GM10266 (cell line): ENCODE measurements around the gene GRIK4.

Source experiments
- DNase-seq: peaks from one replicate; pipeline ENCODE4 v3.0.0; 2012; ENCODE audit errors: extremely low spot score
- CTCF ChIP-seq: IDR thresholded peaks from 2 replicates; pipeline ENCODE4 v1.5.1; 2012; ENCODE audit warnings: mild to moderate bottlenecking, low read depth; ENCODE audit not compliant: control insufficient read depth, insufficient read depth; ENCODE audit errors: missing control alignments

Gene GRIK4

DNA sequence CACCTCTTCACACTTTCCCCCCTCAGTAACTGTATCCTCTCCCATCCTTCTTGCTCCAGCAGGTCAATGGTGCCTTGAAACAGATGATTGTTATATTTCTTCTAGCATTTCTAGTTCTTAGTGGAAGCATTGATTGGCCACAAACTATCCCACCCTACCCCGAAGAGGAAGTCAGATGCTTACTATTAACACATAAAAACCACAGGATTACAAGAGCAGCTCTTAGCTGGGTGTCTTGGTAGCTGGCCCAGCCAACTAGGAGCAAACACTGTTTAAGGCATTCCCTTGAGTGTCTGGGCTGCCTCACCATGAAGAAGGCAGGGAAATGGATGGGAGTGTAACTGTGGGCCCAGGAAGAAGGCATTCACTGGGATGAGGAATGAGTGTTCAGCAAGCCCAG is 176.6 kb downstream of the GRIK4 start:
- DNase-seq = no peak
- no peak for TF ChIP-seq CTCF

- no peak for DNase-seq
- TF ChIP-seq CTCF = no peak
Measured at GRCh38 chr11:120689596-120690275, 178.2 kb downstream of the GRIK4 start.

GRCh38 chr11:120690406-120690805 is 178.9 kb downstream of the GRIK4 start:
- TF ChIP-seq CTCF = no peak
- DNase-seq = no peak

DNA sequence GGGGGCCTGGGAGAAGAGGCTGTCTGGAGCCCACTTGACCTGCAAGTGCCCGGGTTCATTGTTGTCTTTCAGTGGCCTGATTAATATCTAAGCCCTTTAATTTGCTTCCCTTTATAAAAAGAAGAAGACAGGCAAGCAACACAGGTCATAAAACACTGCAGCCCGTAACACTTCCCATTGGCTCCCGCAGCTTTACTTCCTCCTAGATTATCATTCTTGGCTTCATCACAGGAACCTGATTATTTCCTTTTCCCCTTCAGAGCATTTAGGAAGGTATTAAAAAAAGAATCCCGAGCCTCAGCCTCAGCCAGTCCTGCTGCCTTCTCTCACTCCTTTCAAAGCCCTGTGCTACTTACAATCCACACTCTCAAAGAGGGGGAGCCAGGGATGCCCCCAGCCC is 183.2 kb downstream of the GRIK4 start:
- TF ChIP-seq CTCF = no peak
- DNase-seq = no peak

- no peak for DNase-seq
- no peak for TF ChIP-seq CTCF
Measured at GRCh38 chr11:120695426-120695825, 183.9 kb downstream of the GRIK4 start.

DNA sequence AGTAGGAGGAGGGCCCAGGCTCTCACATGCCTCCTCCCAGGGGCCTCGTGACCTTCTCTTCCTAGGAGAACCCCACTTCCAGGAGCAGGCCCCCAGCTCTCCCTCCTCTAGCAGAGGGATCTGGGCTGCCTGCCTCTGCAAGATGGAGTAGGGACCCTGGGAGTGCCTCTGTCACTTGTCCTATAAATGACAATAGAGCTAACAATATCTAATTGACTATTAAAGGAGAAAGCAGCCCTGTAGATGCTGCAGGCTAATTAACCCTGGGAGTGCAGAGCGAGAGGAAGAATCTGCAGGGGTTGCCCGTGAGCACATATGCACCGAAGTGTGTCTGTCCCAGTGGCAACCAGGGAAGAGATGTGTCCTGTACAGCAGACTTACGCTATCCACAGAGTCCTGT is 184.4 kb downstream of the GRIK4 start:
- TF ChIP-seq CTCF = no peak
- DNase-seq = no peak

DNA sequence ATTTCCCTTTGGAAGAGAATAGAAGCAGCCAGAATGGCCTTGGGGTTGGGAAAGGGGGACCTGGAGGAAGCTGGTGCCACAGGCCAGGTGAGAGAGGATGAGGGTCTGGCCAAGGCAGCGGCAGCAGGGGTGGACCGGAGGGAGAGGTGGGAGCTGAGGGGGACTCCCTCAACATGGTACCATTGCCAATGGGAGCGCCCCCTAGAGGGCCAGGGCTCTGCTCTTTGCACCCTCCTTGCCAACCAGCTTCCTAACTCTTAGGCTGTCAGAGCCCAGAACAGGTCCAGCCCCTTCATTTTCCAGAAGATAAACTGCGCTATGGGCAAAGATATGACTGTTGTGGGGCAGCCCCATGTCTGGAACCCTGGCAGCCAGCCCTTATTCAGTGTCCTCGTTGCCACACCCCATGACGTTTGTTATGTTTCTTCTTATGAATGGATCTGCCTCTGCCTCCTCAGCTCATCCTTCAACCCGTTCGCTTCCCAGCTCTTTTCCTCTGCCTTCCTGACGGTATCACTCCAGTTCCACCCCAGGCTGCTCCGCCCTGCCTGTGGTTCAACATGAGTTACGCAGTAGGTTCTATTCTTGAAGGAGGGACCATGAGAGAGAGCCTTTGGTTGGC is 185.2 kb downstream of the GRIK4 start:
- no peak for DNase-seq

More for the DNA sequence above, 185.2 kb downstream of the GRIK4 start:
- TF ChIP-seq CTCF = peak; percentile 24
